BE2C (cell line): ENCODE data around the gene RLIM. TPM values are rescaled to one million over a fixed set of nuclear protein-coding genes. Genes with fewer than 3 reads are reported as not detected.
"Not testable (repeated sequence)": the region's sequence is repeated elsewhere in the genome, so short reads cannot be mapped to it uniquely, and the experiment has no call there.

ENCODE experiments used
- DNase-seq: peaks from one replicate; pipeline ENCODE4 v3.0.0-alpha.2; 2020
- H3K27me3 ChIP-seq: fragments of 250-450 bp; sonication (Bioruptor Pico); 2 replicates; pipeline ENCODE4 v1.5.1; 2020; ENCODE audit warnings: mild to moderate bottlenecking
- H3K36me3 ChIP-seq: fragments of 250-450 bp; sonication (Bioruptor Pico); 2 replicates; pipeline ENCODE4 v1.5.1; 2020; ENCODE audit warnings: mild to moderate bottlenecking
- H3K4me1 ChIP-seq: fragments of 250-450 bp; sonication (Bioruptor Pico); 2 replicates; pipeline ENCODE4 v1.5.1; 2020
- H3K4me3 ChIP-seq: 2 replicates; pipeline ENCODE4 v1.5.1; 2011; ENCODE audit warnings: low read depth, low read length
- H3K9me3 ChIP-seq: fragments of 250-450 bp; sonication (Bioruptor Pico); 2 replicates; pipeline ENCODE4 v1.5.1; 2020
- CTCF ChIP-seq: IDR thresholded peaks from 2 replicates; pipeline ENCODE4 v1.5.1; 2012; ENCODE audit warnings: mild to moderate bottlenecking, low read depth, low read length
- polyA plus RNA-seq: library from polyadenylated mRNA; unstranded; fragments of >200 nt; gene quantifications from one replicate; pipeline ENCODE4 v1.2.1, GENCODE V29; 2012; ENCODE audit warnings: low read depth, missing spikeins; ENCODE audit not compliant: insufficient read length, insufficient read depth

Gene RLIM, protein sequence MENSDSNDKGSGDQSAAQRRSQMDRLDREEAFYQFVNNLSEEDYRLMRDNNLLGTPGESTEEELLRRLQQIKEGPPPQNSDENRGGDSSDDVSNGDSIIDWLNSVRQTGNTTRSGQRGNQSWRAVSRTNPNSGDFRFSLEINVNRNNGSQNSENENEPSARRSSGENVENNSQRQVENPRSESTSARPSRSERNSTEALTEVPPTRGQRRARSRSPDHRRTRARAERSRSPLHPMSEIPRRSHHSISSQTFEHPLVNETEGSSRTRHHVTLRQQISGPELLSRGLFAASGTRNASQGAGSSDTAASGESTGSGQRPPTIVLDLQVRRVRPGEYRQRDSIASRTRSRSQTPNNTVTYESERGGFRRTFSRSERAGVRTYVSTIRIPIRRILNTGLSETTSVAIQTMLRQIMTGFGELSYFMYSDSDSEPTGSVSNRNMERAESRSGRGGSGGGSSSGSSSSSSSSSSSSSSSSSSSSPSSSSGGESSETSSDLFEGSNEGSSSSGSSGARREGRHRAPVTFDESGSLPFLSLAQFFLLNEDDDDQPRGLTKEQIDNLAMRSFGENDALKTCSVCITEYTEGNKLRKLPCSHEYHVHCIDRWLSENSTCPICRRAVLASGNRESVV
- polyA plus RNA-seq, result 13.8 TPM

DNA sequence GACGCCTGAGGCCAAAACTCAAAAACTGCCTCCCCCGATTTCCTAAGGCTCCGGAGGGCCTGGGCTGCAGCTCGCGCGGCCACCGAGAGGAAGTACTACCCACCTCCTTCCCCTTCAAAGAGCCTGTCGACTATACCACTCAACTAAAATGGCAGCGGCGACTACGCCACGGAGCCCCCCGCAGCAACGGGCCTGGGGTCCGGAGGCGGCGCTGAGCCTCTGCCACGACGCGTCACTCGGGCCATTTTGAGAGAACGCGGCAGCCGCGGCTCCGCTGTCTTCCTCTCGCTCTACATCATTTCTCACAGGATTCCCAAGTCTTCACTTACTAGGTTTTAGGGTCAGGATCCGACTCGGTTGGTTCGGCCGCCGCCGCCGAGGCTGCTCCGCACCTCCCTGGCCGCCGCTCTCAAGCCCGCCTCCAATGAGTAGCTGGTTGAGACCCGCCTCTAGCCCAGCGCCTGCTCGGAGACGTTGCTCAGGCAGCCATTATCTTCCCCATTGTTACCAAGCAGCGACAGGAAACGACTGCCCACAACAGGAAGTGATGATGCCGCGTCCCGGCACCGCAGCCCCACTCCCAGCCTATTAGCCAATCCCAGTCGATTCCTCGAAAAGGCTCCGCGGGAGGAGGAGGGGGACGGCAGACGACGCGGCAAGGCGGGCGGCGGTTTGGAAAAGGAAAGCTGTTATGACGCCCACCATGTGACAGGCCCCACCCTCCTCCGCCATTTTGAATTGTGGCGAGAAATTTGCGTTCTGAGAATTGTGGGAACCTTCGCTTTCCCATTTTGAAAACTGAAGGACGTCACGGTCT is at the start of gene RLIM:
RLIM (minus strand) TSS at position 532 of the 817 bp plus-strand sequence. CDS start 18,647 bp downstream, outside the sequence.
- H3K4me1 ChIP-seq, result no peaks in the 10 kb centered on the region
- H3K27me3 ChIP-seq, result no peaks in the 10 kb centered on the region

DNA sequence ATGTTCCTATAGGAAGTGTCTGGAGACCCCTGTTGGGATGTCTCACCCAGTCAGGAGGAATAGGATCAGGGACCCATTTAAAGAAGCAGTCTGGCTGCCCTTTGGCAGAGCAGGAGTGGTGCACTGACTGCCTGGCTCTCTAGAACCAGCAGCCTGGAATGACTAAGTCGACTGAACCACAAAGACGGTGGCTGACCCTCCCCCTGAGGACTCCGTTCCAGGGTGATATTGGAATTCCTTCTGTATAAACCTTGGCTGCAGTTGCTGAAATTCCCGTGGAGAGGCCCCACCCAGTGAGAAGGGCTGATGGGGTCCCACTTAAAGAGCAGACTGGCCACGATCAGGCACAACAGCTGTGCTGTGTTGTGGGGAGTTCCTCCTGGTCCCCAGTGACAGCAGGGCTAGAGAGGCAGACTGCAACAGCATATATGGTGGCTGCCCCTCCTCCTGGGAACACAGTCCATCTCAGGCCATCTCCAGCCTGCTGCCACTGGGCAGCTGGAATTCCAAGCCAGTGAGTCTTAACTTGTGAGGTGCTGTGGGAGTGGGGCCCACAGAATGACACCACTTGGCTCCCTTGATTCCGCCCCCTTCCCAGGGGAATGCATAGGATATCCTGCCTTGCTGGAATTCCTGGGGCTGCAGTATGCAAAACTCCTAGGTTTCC is 41.8 kb upstream of the RLIM start:
- H3K4me3 ChIP-seq, result no peak overlapping the region
- H3K36me3 ChIP-seq, result no peaks in the 10 kb centered on the region
- H3K4me1 ChIP-seq, result no peaks in the 10 kb centered on the region
- no peak for DNase-seq
- H3K27me3 ChIP-seq, result no peaks in the 10 kb centered on the region
- no peaks in the 10 kb centered on the region for H3K9me3 ChIP-seq
- no peak for TF ChIP-seq CTCF

More for the DNA sequence above, at the start of gene RLIM:
- Histone ChIP-seq H3K4me3 (peak within 1 kb of the TSS; percentile 95), H3K9me3 (no peaks in the 10 kb centered on the region), H3K36me3 (peaks cover 16% of the 10 kb centered on the region)
- TF ChIP-seq CTCF, result no peak
- peak; percentile 92 for DNase-seq

GRCh38 chrX:74654953-74655352 is 40.5 kb upstream of the RLIM start:
- not testable (repeated sequence) for H3K4me3 ChIP-seq, H3K36me3 ChIP-seq, H3K9me3 ChIP-seq, H3K4me1 ChIP-seq, H3K27me3 ChIP-seq, DNase-seq

DNA sequence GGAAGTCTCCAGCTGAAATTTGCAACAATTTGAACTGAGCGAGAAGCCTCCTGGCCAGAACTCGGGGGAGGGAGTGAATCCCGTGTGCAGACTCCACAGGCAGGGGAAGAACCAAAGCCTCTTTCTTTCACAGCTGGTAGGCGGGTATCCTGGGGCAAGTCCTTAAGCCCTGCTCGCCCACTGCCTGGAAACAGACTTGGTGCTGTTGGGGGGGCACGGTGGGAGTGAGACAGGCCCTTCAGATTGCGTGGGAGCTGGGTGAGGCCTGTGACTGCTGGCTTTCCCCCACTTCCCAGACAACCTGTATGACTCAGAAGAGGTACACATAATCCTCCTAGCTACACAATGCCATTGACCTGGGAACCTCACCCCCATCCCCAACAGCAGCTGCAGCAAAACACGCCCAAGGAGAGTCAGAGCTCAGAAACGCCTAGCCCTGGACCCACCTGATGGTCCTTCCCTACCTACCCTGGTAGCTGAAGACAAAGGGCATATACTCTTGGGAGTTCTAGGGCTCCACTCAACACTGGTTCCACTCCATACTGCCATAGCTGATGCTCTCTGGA is 22.4 kb upstream of the RLIM start:
- H3K36me3 ChIP-seq, result no peaks in the 10 kb centered on the region
- TF ChIP-seq CTCF, result no peak
- H3K4me1 ChIP-seq, result no peaks in the 10 kb centered on the region
- no peak overlapping the region for H3K4me3 ChIP-seq
- H3K27me3 ChIP-seq, result no peaks in the 10 kb centered on the region
- no peak for DNase-seq
- no peaks in the 10 kb centered on the region for H3K9me3 ChIP-seq

- Histone ChIP-seq H3K36me3 (peaks cover 18% of the 10 kb centered on the region), H3K4me1 (no peaks in the 10 kb centered on the region), H3K9me3 (no peaks in the 10 kb centered on the region), H3K27me3 (no peaks in the 10 kb centered on the region), H3K4me3 (peak overlapping the region; percentile 95)
- TF ChIP-seq CTCF, result no peak
- peak; percentile 10 for DNase-seq
Observed at GRCh38 chrX:74613370-74614092, 893 bp downstream of the RLIM start.
